HepG2 (cell line): ENCODE results near the gene AHNAK. TPM values are rescaled to one million over a fixed set of nuclear protein-coding genes. Genes with fewer than 3 reads are reported as not detected.

Source experiments
- BCL6 ChIP-seq: IDR thresholded peaks from 2 replicates; pipeline ENCODE4 v1.6.1; 2016; ENCODE audit warnings: missing genetic modification reagents, missing compliant biosample characterization
- CTCF ChIP-seq: sonication (generic); formaldehyde crosslinking; IDR thresholded peaks from 2 replicates; pipeline ENCODE4 v1.5.0; 2020; ENCODE audit warnings: mild to moderate bottlenecking, missing genetic modification reagents, moderate library complexity
- FOXO1 ChIP-seq: sonication (generic); formaldehyde crosslinking; IDR thresholded peaks from 2 replicates; pipeline ENCODE4 v1.4.0; 2020; ENCODE audit warnings: missing genetic modification reagents
- MXD1 ChIP-seq: sonication (generic); formaldehyde crosslinking; IDR thresholded peaks from 2 replicates; pipeline ENCODE4 v1.4.0; 2020; ENCODE audit warnings: mild to moderate bottlenecking, missing genetic modification reagents
- PCBP2 ChIP-seq: fragments of 200-400 bp; formaldehyde crosslinking; optimal IDR thresholded peaks from 2 replicates; pipeline ENCODE3; 2018; ENCODE audit warnings: low read length, low read depth; ENCODE audit not compliant: poor library complexity, severe bottlenecking
- POLR2AphosphoS5 ChIP-seq: IDR thresholded peaks from 2 replicates; pipeline ENCODE4 v1.6.1; 2012; ENCODE audit warnings: low read depth, low read length
- REPIN1 ChIP-seq: sonication (generic); formaldehyde crosslinking; IDR thresholded peaks from 2 replicates; pipeline ENCODE4 v1.8.0; 2022; ENCODE audit warnings: missing genetic modification reagents, low read depth, mild to moderate bottlenecking, borderline replicate concordance
- RFX1 ChIP-seq: fragments of 450-650 bp; IDR thresholded peaks from 2 replicates; pipeline ENCODE4 v1.6.1; 2017
- TARDBP ChIP-seq: sonication (generic); formaldehyde crosslinking; IDR thresholded peaks from 2 replicates; pipeline ENCODE4 v1.8.0; 2022; ENCODE audit warnings: mild to moderate bottlenecking, missing genetic modification reagents
- TGIF2 ChIP-seq: IDR thresholded peaks from 2 replicates; pipeline ENCODE4 v1.6.1; 2016; ENCODE audit warnings: control low read depth, missing compliant biosample characterization
- ZNF362 ChIP-seq: sonication (generic); formaldehyde crosslinking; IDR thresholded peaks from 2 replicates; pipeline ENCODE4 v1.4.0; 2020; ENCODE audit warnings: missing genetic modification reagents, mild to moderate bottlenecking, borderline replicate concordance
- ZNF446 ChIP-seq: sonication (generic); formaldehyde crosslinking; IDR thresholded peaks from 2 replicates; pipeline ENCODE4 v1.5.0; 2020; ENCODE audit warnings: mild to moderate bottlenecking, missing genetic modification reagents
- ZNF552 ChIP-seq: sonication (generic); formaldehyde crosslinking; IDR thresholded peaks from 2 replicates; pipeline ENCODE4 v1.9.0; 2022; ENCODE audit warnings: missing genetic modification reagents, mild to moderate bottlenecking, borderline replicate concordance
- ZNF570 ChIP-seq: sonication (generic); formaldehyde crosslinking; IDR thresholded peaks from 2 replicates; pipeline ENCODE4 v1.4.0; 2020; ENCODE audit warnings: mild to moderate bottlenecking, missing genetic modification reagents, borderline replicate concordance
- ZNF770 ChIP-seq: sonication (generic); formaldehyde crosslinking; IDR thresholded peaks from 2 replicates; pipeline ENCODE4 v1.5.0; 2020; ENCODE audit warnings: mild to moderate bottlenecking, missing genetic modification reagents
- polyA plus RNA-seq, 8 experiments: library from polyadenylated mRNA; depleted of rRNA in 3 of 8; stranded (reverse) in 7 of 8; unstranded in 1 of 8; fragments of >200 nt; fragmentation: Illumina TruSeq in 4 of 8; extraction: Trizol in 4 of 8; gene quantifications; 2 replicates each; pipeline versions ENCODE4 v1.2.1 to v1.2.3, GENCODE V29; 2011 to 2016; ENCODE audit warnings: low read depth in 4 of 8, missing spikeins in 1 of 8, mixed read lengths in 1 of 8; ENCODE audit not compliant: insufficient read depth in 1 of 8
- total RNA-seq, 5 experiments: library from RNA; depleted of rRNA; stranded (reverse); fragments of >200 nt; fragmentation: Illumina TruSeq; extraction: Trizol; gene quantifications; 2 replicates each; pipeline ENCODE4 v1.2.3, GENCODE V29; 2016; ENCODE audit warnings: low read depth in 1 of 5
- TF ChIP-seq, protein P1 (sequence below): sonication (generic); formaldehyde crosslinking; IDR thresholded peaks from 2 replicates; pipeline ENCODE4 v1.4.0; 2020; ENCODE audit warnings: missing genetic modification reagents, borderline replicate concordance
- TF ChIP-seq, protein P2 (sequence below): sonication (generic); formaldehyde crosslinking; conservative IDR thresholded peaks from 2 replicates; pipeline ENCODE4 v1.8.1; 2023; ENCODE audit warnings: missing genetic modification reagents

AHNAK gene
- total and polyA plus RNA-seq, 2 of the 13 experiments (the other 11 are each of a cell fraction or from before 2014, with no cell fraction given): 23.4 to 25.0 TPM

DNA sequence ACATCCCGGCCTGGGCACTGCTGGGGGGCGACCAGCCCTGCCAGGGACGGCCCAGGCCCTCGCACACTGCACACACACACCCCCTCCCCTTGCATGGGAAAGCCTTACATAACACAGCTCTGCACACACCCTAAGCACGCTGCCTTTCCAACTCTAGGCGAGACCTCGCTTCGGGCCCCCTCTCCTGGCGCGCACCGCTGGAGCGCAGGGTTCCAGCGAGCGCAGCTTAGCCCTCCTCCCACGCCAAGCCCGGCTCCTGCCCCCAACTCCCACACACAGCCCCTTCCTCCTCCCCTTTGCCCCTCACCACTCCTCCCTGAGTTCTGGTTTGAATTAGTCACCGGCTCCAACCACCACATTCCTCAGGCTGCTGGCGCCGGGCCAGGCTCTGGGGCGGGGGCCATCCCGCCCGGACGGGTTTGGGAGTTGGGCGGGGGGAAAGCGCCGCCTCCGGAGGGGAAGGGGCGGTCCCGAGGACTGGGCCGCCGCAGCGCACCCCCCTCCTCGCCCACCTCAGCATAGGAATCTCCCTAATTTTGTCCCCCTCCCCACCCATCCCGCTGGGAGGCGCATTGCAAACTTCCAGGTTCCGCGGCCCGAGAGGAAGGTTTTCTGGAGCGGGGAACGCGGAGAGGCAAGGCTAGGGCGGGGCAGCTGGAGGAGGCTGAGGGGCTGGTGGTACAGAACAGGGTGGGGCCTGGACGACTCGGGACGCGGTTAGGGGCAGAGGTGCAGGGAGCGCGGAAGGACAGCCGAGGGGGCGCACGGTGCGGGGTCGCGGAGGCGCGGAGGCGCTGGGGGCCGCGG, 966 bp downstream of the AHNAK start (continued):
- no peak for TF ChIP-seq ZNF362
- peak; percentile 22 for TF ChIP-seq PCBP2
- 0 out of 2 replicates have a peak, but pooled peaks have one; percentile 12 for TF ChIP-seq POLR2AphosphoS5
- TF ChIP-seq TGIF2 (CRISPR knock-in tag): no peak
- peak; percentile 64 for TF ChIP-seq CTCF (CRISPR knock-in tag)
- TF ChIP-seq, protein P1, sequence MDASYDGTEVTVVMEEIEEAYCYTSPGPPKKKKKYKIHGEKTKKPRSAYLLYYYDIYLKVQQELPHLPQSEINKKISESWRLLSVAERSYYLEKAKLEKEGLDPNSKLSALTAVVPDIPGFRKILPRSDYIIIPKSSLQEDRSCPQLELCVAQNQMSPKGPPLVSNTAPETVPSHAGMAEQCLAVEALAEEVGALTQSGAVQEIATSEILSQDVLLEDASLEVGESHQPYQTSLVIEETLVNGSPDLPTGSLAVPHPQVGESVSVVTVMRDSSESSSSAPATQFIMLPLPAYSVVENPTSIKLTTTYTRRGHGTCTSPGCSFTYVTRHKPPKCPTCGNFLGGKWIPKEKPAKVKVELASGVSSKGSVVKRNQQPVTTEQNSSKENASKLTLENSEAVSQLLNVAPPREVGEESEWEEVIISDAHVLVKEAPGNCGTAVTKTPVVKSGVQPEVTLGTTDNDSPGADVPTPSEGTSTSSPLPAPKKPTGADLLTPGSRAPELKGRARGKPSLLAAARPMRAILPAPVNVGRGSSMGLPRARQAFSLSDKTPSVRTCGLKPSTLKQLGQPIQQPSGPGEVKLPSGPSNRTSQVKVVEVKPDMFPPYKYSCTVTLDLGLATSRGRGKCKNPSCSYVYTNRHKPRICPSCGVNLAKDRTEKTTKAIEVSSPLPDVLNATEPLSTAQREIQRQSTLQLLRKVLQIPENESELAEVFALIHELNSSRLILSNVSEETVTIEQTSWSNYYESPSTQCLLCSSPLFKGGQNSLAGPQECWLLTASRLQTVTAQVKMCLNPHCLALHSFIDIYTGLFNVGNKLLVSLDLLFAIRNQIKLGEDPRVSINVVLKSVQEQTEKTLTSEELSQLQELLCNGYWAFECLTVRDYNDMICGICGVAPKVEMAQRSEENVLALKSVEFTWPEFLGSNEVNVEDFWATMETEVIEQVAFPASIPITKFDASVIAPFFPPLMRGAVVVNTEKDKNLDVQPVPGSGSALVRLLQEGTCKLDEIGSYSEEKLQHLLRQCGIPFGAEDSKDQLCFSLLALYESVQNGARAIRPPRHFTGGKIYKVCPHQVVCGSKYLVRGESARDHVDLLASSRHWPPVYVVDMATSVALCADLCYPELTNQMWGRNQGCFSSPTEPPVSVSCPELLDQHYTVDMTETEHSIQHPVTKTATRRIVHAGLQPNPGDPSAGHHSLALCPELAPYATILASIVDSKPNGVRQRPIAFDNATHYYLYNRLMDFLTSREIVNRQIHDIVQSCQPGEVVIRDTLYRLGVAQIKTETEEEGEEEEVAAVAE: peak; percentile 53; the same call in 1 of the 2 replicates
- TF ChIP-seq RFX1: no peak
- 0 out of 2 replicates have a peak, but pooled peaks have one; percentile 27 for TF ChIP-seq BCL6 (CRISPR knock-in tag)
- no peak for TF ChIP-seq ZNF552 (CRISPR knock-in tag)
- no peak for TF ChIP-seq ZNF570 (CRISPR knock-in tag)
- no peak for TF ChIP-seq MXD1 (CRISPR knock-in tag)
- TF ChIP-seq FOXO1: no peak
- TF ChIP-seq ZNF770: no peak
- peak; percentile 32; the same call in 1 of the 2 replicates for TF ChIP-seq ZNF446 (CRISPR knock-in tag)
- TF ChIP-seq REPIN1: no peak
- TF ChIP-seq TARDBP (CRISPR knock-in tag): no peak; the same call in 1 of the 2 replicates
- TF ChIP-seq, protein P2, sequence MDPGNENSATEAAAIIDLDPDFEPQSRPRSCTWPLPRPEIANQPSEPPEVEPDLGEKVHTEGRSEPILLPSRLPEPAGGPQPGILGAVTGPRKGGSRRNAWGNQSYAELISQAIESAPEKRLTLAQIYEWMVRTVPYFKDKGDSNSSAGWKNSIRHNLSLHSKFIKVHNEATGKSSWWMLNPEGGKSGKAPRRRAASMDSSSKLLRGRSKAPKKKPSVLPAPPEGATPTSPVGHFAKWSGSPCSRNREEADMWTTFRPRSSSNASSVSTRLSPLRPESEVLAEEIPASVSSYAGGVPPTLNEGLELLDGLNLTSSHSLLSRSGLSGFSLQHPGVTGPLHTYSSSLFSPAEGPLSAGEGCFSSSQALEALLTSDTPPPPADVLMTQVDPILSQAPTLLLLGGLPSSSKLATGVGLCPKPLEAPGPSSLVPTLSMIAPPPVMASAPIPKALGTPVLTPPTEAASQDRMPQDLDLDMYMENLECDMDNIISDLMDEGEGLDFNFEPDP (CRISPR knock-in tag): 0 out of 2 replicates have a peak, but pooled peaks have one; percentile 66
